Neural progenitor cell (in vitro differentiated cells): ENCODE data around the gene TMEM19.

Source experiments
- EZH2 ChIP-seq: fragments of 200-600 bp; sonication (generic); IDR thresholded peaks from 2 replicates; pipeline ENCODE4 v1.6.1; 2017; ENCODE audit warnings: antibody characterized with exemption, mild to moderate bottlenecking, moderate library complexity
- EZH2phosphoT487 ChIP-seq: fragments of 200-600 bp; sonication (generic); IDR thresholded peaks from 2 replicates; pipeline ENCODE4 v1.6.1; 2017; ENCODE audit warnings: antibody characterized with exemption
- TF ChIP-seq, protein P1 (sequence below): fragments of 200-600 bp; sonication (generic); IDR thresholded peaks from 2 replicates; pipeline ENCODE4 v1.5.1; 2017; ENCODE audit warnings: antibody characterized with exemption, mild to moderate bottlenecking

DNA sequence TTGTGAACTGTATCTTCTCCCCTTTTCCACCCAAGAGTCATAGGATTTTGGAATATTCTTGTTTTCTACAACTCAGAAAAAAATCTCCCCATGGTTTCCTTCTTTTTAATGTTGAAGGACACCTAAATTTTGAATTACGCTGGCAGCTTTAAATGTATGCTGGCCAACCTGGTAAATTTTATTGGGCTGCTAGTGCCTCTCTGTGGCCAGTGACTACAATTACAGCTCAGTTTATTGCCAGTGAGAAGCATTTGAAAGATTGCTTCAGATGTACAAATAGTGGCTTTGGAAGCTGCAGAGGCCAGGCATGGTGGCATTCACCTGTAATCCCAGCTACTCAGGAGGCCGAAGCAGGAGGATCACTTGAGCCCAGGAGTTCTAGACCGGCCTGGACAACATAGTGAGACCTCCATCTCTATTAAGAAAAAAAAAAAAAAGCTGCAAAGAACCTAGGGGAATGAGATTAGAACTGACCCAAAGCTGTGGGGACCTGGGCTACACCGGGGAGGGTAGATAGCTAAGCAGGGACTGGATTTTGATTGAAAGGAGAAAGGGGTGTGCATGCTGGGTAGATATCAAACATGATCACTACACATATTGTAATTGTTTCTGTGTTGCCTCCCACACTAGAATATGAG, 61.2 kb downstream of the TMEM19 start:
- TF ChIP-seq EZH2phosphoT487: no peak
- TF ChIP-seq, protein P1, sequence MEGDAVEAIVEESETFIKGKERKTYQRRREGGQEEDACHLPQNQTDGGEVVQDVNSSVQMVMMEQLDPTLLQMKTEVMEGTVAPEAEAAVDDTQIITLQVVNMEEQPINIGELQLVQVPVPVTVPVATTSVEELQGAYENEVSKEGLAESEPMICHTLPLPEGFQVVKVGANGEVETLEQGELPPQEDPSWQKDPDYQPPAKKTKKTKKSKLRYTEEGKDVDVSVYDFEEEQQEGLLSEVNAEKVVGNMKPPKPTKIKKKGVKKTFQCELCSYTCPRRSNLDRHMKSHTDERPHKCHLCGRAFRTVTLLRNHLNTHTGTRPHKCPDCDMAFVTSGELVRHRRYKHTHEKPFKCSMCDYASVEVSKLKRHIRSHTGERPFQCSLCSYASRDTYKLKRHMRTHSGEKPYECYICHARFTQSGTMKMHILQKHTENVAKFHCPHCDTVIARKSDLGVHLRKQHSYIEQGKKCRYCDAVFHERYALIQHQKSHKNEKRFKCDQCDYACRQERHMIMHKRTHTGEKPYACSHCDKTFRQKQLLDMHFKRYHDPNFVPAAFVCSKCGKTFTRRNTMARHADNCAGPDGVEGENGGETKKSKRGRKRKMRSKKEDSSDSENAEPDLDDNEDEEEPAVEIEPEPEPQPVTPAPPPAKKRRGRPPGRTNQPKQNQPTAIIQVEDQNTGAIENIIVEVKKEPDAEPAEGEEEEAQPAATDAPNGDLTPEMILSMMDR: peak; percentile 80
- TF ChIP-seq EZH2: no peak
